ENCODE results near the gene LENG1. TPM values are rescaled to one million over a fixed set of nuclear protein-coding genes. Genes with fewer than 3 reads are reported as not detected.

LENG1 gene
- total and polyA plus RNA-seq, 7 donors: 5.8 to 19.6 (median 10.2) TPM

GRCh38 chr19:54128796-54129616 is 30.5 kb downstream of the LENG1 start:
- WGBS, 3 donors: 94 to 96% (median 95%) methylated on average over 39 to 41 of the region's 41 CpGs
- H3K4me3 ChIP-seq: no peak overlapping the region
- no peak for ATAC-seq
- no peaks in the 10 kb centered on the region for H3K4me1 ChIP-seq
- no peak for DNase-seq
- no peaks in the 10 kb centered on the region for H3K9me3 ChIP-seq
- peaks cover 2 to 88% of the 10 kb centered on the region in 2 donors for H3K36me3 ChIP-seq (ENCODE audit: insufficient read depth in 1 of 2, low read depth in 1 of 2)
- intact Hi-C loops (cut with DNase I): no loop called here
- no peak for TF ChIP-seq CTCF (IDR thresholded peaks at IDR 0.05)
- H3K27ac ChIP-seq: no peak overlapping the region
- no peaks in the 10 kb centered on the region for H3K27me3 ChIP-seq (ENCODE audit: insufficient read depth in 3 of 3, low read length in 2 of 3)

GRCh38 chr19:54128441-54128725 is 31.1 kb downstream of the LENG1 start:
- 87 to 91% (median 90%) methylated on average over 12 to 20 of the region's 20 CpGs for WGBS, 3 donors
- Histone ChIP-seq H3K27me3 (ENCODE audit: insufficient read depth in 3 of 3, low read length in 2 of 3) (no peaks in the 10 kb centered on the region), H3K36me3 (ENCODE audit: insufficient read depth in 1 of 2, low read depth in 1 of 2) (peaks cover 2 to 93% of the 10 kb centered on the region in 2 donors), H3K4me3 (no peak overlapping the region), H3K4me1 (no peaks in the 10 kb centered on the region), H3K9me3 (no peaks in the 10 kb centered on the region), H3K27ac (no peak overlapping the region)
- no peak for TF ChIP-seq CTCF (IDR thresholded peaks at IDR 0.05)
- intact Hi-C loops (cut with DNase I): no loop called here
- DNase-seq (no peak), ATAC-seq (no peak)

GRCh38 chr19:54127688-54128440 is 31.7 kb downstream of the LENG1 start:
- Histone ChIP-seq H3K4me1 (no peaks in the 10 kb centered on the region), H3K4me3 (no peak overlapping the region), H3K36me3 (ENCODE audit: insufficient read depth in 1 of 2, low read depth in 1 of 2) (peaks cover 2 to 93% of the 10 kb centered on the region in 2 donors), H3K27me3 (ENCODE audit: insufficient read depth in 3 of 3, low read length in 2 of 3) (no peaks in the 10 kb centered on the region), H3K27ac (no peak overlapping the region), H3K9me3 (no peaks in the 10 kb centered on the region)
- TF ChIP-seq CTCF (IDR thresholded peaks at IDR 0.05): no peak
- intact Hi-C loops (cut with DNase I): no loop called here
- ATAC-seq (no peak), DNase-seq (no peak)
- WGBS, 3 donors: 91 to 94% (median 92%) methylated on average over 36 to 44 of the region's 44 CpGs

- H3K4me3 ChIP-seq: no peak overlapping the region
- TF ChIP-seq CTCF (IDR thresholded peaks at IDR 0.05): no peak
- no peaks in the 10 kb centered on the region for H3K4me1 ChIP-seq
- H3K27ac ChIP-seq: no peak overlapping the region
- ATAC-seq (no peak), DNase-seq (no peak)
- peaks cover 0 to 92% of the 10 kb centered on the region in 2 donors for H3K36me3 ChIP-seq (ENCODE audit: insufficient read depth in 1 of 2, low read depth in 1 of 2)
- 82 to 86% (median 83%) methylated on average over 9 of the region's 9 CpGs for WGBS, 3 donors
- no peaks in the 10 kb centered on the region for H3K9me3 ChIP-seq
- H3K27me3 ChIP-seq (ENCODE audit: insufficient read depth in 3 of 3, low read length in 2 of 3): no peaks in the 10 kb centered on the region
- intact Hi-C loops (cut with DNase I): no loop called here
These were observed 33.8 kb downstream of the LENG1 start for GRCh38 chr19:54125713-54126112.

All from psoas muscle (tissue), 8 donors.